ENCODE measurements around the gene PLCB3. TPM values are rescaled to one million over a fixed set of nuclear protein-coding genes. Genes with fewer than 3 reads are reported as not detected.

The PLCB3 gene
- total RNA-seq, 1 donor from 2014 or later = 11.5 TPM

DNA sequence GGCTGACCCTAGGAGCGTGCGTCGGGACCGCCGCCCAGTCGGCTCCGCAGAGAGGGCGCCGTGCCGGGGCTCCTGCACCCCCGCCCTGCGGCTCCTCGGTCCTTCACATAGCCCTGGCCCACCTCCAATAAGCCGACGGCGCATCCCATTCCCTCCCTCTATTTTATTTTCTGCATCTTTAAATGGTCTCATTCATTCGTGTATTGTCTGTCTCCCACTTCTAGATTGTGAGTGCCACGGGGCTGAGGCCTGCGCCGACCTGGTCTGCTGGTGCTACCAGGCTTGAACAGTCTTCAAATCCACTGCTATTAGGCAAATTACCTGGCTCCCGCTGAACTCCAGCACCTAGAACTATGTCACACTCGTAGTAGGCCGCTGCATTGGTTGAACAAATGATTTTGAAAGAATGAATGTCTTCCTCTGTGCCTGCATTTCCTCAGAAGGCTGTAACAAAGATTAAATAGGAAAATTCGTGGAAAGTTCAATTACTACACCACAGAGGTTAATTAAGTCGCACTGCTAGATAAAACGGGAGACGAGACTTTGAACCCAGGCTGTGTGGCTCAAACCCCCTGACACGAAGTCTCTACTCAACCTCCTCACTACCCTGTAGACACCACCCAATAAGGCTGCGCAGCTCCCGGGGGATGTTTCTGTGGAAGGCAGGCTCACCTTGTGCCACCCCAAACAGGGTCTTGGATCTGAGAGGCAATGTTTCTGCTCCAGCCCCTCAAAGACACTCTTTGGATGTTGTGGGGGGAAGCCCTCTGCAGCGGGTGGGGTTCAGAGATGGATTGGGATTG, 3.4 kb upstream of the PLCB3 start:
- intact Hi-C loops (cut with micrococcal nuclease) = loop anchor here (1.0 to 2.0 kb wide), 2 partner anchors 36 to 95 kb away; partner anchors contain the start of gene BAD

DNA sequence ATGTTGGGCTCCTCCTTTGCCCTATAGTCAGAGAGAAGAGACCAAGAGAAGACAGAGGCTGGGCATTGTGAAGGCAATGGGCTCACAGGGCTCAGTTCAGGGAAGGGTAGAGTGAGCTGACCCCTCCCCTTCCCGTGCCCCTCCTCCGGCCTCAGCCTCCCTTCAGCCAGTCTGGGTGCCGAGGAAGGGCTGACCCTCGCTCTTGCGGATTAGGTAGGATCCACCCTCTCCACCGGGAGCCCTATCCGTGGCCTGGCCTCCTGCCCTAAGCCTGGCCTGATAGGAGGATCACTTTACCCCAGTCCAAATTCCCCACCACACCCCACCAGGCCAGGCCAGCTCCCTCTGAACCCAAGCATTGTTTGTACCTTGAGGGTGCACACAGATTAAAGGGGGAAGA, 2.8 kb upstream of the PLCB3 start:
- intact Hi-C loops (cut with micrococcal nuclease) = no loop called here

DNA sequence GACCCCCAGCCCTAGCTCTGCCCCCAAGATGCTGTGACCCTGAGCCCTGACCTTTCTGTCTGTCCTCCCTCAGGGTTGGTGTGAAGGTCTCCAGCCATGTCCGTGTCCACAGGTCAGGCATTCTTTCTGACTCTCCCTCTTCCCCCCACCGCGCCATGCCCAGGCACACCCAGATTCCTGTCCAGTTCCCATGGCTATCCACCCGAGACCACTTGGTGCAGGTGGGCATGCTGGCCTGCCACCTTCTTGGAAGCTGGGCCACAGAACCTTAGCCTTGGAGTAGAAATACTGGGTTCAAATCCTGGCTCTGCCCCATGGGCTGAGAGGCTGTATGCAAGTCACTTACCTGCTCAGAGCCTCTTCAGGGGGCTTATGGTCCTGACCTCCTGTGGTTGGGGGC, 2.3 kb upstream of the PLCB3 start:
- intact Hi-C loops (cut with micrococcal nuclease) = no loop called here

DNA sequence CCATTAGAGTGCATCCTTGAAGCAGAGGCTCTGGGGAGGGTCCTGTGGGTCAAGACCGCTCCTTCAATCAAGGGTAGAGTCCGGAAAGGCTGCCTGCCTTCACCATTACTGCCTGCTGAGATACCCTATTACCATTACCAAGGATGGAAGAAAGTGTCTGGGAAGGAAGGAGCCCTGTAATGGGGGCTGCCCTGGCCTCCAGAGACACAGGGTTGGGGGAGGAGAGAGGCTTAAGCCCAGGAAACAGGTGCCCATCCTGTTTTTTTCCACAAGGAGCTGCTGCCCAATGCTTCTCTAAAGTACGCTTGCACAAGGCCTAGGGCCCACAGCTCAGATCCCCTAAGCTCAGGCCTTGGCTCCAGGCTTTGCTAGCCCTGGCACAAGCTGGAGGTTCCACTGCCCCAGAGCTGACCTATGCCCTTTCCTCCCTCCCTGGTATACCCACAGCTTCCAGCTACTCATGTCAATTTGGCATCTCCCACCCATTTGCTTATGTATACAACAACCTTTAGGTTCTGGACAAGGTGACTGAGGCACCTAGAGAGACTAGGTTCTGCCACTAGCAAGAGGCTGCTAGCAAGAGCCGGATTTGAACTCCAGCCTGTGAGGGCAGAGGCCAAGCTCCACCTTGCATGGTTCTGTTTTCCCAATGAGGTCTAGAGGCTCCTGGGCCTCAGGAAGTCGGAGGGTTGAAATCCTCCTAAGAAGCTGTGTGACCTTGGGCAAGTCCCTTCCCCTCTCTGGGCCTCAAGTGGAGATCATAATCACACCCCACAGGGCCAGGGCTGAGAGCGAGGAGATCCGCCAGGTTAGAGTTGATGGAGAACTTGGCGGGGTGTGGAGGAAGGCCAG, 1.5 kb upstream of the PLCB3 start:
- intact Hi-C loops (cut with micrococcal nuclease) = no loop called here

DNA sequence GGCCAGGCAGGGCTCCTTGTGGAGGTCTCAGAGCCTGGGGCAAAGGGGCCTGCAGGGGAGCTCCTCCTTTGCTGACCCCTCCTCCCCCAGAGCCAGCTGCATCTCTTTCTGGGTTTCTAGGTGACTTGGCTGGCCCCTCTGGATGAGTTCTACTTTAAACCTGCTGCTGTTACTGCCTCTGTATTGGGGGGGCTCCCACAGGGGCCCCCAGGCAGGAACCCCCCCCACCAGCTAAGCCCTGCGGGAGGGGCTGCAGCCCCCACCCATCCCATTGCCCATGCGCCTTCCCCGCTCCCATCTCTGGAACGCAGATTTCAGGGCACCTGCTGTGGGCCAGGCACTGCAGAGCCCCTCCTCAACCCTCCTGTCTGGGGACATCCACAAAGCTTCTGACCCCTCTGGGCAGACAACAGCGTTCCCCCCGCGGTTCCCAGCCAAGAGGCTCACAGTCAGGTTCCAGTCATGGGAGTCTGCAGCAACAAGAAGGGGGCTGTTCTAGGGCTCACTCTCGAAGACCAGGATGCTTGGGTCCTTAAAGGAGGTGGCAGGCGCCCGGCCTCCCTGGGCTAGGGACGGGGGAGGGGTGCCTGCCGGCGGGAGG, 815 bp upstream of the PLCB3 start:
- intact Hi-C loops (cut with micrococcal nuclease) = loop anchor here (1.0 kb wide), 4 partner anchors 19 to 54 kb away; partner anchors contain the start of gene BAD

DNA sequence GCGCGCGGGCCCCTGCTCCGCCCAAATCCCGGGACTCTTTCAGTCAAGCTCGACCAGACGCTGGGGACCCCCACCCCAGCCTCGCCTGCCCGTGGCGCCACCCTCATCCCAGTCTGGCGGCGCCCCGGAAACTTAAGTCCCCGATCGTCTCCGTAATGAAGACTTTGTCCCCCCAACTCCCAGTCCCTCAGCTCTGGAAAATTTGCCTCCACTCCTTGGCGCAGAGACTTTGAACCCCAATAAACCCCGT, 348 bp downstream of the PLCB3 start:
- intact Hi-C loops (cut with micrococcal nuclease) = loop anchor here (1.0 kb wide), 4 partner anchors 18 to 53 kb away; partner anchors contain the start of gene BAD

DNA sequence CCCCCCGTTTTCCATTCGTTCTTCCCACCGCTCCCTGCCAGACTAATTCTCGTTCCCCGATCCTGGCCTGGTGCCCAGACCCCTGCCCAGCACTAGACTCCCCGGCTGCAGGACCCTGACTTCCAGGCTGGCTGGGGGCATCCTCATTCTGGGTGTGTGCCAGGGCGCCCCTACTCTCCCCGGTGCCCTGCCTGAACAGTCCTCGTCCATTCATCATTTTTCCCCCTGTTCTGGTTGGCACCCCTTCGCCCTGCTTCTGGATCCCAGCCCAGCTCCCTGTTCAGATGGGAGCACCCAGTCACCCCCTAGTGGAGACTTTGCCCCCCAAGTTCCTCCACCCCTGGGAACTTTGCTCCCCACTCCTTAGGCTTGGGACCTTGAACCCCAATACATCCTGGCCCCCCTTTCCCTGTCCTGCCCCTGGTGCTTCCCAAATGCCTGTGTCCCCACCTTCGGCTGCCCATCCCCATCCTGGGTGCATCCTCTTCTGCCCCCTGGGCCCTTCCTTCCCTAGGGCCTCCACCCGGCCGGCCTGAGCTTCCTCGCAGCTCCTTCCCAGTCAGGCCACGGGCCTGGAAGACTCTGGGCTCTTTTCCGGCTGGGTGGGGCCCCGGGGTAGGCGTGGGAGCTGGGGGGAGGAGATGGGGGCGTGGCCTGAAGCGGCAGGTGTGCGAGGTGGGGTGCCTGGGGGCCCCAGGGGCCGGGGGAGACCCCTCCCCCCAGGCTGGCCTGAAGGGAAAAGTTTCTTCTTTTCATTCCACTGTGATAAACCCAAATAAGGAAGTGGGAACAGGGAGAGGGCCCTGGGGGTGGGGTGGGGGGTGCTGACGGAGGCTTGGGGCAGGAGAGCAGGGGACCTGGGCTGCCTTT, 908 bp downstream of the PLCB3 start:
- intact Hi-C loops (cut with micrococcal nuclease) = no loop called here

DNA sequence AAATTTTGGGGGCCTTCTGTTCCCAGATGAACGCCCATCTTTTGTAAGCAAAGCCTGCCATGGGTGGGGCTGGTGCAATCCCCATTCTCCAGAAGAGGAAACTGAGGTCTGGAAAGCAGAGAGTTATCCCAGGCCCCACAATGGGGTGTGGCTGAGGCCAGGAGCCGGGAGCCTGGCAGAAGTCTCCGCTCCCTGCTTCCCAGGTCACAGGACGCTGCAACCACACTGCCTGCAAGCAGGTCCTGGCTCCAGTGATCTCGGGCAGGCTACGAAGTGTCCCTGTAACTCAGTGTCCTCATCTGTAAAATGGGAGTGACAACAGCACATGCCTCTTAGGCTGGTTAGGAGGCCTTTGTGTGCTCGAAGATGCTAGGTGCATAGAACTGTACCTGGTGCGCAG, 1.7 kb downstream of the PLCB3 start:
- intact Hi-C loops (cut with micrococcal nuclease) = no loop called here

DNA sequence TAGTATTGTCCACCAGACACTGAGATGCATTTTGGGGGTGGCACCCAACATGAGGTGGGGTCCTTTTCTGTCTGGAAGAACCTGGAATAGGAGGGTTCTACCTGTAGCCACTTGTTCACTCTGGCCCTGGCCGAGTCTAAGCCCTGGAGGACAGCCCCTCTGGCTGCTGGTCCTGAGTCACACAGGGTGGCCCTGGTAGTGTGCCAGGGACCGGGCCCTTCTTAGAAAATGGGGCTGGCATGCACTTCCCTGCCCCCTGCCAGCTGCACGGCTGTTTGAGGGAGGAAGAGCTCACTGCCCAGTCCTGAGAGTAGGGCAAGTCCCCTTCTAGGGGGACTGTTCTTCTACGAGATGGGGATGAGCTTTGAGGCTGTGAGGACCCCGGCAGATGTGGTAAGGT, 2.2 kb downstream of the PLCB3 start:
- intact Hi-C loops (cut with micrococcal nuclease) = no loop called here

DNA sequence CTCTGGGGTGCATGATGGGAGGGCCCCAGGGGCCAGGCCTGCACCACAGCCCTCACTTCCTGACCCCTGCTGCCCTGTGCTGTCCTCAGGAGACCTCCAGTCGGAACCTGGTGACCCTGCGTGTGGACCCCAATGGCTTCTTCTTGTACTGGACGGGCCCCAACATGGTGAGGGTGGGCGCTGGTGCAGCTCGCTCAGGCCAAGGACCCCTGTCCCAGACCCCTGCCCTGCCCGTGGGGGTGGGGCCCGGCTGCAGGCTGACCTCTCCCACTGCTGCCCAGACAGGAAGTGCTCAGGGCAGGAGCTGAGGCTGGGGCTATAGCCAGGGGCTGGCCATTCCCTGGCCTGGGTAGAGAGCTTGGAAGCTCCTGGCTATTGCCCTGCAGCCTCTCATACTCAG, 3.0 kb downstream of the PLCB3 start:
- intact Hi-C loops (cut with micrococcal nuclease) = no loop called here

DNA sequence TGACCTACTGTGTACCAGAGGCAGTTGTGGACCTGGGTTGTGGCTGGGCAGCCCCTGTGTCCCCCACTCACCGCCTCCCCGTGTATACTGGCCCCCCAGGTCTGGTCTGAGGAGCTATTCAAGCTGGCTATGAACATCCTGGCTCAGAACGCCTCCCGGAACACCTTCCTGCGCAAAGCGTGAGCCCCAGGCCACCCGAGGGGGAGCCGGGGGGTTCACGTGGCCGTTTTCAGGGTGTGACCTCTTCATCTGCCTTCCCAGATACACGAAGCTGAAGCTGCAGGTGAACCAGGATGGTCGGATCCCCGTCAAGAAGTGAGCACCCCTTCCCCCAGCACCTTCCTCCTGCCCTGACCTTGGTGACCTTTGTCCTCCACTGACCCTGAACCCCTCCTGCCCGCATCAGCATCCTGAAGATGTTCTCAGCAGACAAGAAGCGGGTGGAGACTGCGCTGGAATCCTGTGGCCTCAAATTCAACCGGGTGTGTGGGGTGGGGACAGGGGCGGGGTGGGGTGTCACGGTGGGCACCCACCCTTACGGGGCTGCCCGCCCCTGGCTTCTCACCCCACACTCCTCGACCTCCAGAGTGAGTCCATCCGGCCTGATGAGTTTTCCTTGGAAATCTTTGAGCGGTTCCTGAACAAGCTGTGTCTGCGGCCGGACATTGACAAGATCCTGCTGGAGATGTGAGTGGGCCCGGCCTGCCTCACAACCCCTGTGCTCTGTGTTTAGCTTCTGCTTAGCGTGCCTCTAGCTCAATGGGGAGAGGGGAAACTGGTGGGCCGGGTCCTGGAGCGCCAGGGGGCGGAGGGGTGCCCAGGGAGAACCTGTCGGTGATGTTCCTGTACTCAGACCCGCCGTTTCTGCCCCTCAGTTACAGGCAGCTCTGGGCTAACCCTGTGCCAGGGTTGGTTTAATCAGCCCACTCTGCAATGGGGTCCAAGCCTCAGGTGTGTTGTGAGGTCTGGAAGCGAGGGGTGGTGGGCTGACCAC, 4.1 kb downstream of the PLCB3 start:
- intact Hi-C loops (cut with micrococcal nuclease) = no loop called here

DNA sequence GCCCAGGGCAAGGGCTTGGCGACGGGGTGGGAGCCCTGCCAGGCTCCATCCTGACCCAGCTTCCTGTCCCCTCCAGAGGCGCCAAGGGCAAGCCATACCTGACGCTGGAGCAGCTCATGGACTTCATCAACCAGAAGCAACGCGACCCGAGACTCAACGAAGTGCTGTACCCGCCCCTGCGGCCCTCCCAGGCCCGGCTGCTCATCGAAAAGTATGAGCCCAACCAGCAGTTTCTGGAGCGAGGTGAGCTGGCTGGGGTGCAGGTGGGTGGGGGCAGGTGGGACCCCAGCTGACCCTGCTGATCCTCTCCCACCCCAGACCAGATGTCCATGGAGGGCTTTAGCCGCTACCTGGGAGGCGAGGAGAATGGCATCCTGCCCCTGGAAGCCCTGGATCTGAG, 5.0 kb downstream of the PLCB3 start:
- intact Hi-C loops (cut with micrococcal nuclease) = no loop called here

DNA sequence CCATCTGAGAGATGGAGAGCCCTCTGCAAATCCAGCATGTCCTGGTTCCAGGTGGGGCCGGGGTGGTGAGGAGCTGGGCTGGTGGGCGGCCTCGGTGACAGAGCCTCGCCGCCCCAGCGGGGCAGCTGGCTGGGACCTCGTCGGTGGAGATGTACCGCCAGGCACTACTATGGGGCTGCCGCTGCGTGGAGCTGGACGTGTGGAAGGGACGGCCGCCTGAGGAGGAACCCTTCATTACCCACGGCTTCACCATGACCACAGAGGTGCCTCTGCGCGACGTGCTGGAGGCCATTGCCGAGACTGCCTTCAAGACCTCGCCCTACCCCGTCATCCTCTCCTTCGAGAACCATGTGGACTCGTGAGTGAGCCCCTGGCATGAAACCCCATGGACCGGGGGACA, 7.0 kb downstream of the PLCB3 start:
- intact Hi-C loops (cut with micrococcal nuclease) = no loop called here

DNA sequence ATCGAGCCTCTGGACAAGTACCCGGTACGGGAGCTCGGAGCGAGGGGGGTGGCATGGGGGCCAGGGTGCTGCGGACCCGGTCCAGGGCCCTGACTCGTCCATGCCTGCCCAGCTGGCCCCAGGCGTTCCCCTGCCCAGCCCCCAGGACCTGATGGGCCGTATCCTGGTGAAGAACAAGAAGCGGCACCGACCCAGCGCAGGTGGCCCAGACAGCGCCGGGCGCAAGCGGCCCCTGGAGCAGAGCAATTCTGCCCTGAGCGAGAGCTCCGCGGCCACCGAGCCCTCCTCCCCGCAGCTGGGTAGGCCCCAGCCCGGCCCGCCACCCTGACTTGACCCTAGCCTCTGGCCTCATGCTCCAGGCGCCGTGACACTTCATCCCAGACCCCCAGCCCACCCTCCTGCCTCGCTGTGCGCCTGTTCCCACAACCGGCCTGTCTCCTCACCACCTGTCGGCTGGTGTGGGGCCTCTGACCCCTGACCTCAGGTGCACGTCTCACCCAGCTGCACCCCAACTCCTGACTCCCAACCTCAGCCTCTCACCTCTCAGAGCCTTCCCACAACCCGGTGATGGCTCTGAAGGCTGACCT, 7.7 kb downstream of the PLCB3 start:
- intact Hi-C loops (cut with micrococcal nuclease) = no loop called here

DNA sequence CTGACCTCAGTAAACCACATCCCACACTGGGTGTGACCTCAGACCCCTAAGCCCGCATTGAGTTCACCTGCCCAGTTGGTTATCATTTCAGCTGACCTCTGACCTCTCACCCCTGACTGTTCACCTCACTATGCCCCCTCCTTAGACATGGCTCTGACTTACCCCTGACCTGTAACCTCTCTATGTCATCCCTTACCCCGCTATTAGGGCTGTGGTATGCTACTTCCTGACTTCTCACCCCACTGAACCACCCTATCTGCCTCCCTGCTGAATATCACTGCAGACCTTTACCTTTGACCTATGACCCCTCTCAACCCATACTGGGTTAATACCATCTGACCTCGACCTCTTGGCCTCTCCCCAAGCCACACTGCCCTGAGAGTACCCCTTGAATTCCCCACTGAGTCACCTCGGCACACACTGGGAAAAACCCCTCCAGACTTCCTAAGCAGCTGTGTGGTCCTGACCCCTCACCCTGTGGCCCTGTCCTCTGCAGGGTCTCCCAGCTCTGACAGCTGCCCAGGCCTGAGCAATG, 8.3 kb downstream of the PLCB3 start:
- intact Hi-C loops (cut with micrococcal nuclease) = no loop called here

DNA sequence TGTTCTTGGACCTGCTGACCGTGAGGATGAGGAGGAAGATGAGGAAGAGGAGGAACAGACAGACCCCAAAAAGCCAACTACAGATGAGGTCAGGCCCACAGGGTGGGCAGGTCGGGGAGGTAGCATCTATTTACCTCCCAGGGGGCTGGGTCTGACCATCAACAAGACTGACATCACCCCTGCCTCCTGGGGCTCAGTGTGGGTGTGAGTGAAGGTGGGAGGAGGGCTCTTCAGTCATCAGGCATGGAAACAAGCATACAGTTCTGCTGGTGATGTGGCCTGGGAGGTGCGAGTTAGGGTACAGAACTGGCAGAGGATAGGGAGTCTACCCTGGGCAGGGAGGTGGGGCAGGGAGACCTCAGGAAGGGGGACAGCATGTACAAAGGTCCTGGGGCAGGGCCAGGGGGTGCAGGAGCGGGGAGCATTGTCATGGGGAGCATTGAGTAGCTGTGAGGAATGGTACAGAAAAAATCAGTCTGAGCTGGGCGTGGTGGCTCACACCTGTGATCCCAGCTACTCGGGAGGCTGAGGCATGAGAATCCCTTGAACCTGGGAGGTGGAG, 8.9 kb downstream of the PLCB3 start:
- intact Hi-C loops (cut with micrococcal nuclease) = no loop called here

DNA sequence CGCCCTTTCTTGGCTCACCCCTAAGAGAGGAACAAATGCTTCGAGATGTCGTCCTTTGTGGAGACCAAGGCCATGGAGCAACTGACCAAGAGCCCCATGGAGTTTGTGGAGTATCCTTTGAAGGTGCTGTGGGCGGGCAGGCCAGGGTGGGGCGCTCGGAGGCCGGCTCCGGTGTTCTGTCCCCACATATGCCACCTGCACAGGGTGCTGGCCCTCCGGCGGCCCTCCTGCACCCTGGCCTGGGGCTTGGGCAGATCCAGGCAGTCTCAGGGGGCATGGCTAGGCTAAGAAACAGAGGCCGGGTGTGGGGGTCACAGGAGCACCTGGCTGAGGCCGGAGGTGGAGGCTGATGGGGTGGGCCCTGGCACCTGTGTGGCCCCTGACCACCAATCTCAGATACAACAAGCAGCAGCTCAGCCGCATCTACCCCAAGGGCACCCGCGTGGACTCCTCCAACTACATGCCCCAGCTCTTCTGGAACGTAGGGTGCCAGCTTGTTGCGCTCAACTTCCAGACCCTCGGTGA, 10.3 kb downstream of the PLCB3 start:
- intact Hi-C loops (cut with micrococcal nuclease) = no loop called here

DNA sequence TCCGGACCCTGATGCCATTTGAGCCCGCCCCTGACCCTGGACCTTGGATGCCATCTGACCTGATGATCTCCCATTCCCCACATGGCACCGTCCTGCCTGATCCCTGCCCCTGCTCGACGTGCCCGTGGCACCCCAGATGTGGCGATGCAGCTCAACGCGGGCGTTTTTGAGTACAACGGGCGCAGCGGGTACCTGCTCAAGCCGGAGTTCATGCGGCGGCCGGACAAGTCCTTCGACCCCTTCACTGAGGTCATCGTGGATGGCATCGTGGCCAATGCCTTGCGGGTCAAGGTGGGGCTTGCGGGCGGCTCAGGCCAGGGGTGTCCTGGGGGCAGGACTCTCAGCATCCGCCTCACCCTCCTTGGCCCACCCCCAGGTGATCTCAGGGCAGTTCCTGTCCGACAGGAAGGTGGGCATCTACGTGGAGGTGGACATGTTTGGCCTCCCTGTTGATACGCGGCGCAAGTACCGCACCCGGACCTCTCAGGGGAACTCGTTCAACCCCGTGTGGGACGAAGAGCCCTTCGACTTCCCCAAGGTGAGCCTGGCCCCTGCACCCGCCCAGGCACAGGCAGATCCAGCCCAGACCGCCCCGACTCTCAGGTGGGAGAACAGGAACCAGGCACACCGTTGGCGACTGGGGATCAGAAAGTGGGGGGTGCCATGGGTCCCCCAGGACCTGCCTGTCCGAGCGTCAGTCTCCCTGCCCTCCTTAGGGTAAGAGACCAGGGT, 11.1 kb downstream of the PLCB3 start:
- intact Hi-C loops (cut with micrococcal nuclease) = no loop called here
